GM19193 (cell line): ENCODE results near the gene DPPA5.
A peak's percentile ranks its signal among the peaks of the same experiment; 100 is the strongest.

ENCODE experiments used
- POLR2A ChIP-seq: IDR thresholded peaks from 4 replicates; pipeline ENCODE4 v1.6.1; 2011; ENCODE audit not compliant: insufficient read depth, insufficient read length; ENCODE audit errors: extremely low read depth

DPPA5 gene, protein sequence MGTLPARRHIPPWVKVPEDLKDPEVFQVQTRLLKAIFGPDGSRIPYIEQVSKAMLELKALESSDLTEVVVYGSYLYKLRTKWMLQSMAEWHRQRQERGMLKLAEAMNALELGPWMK

DNA sequence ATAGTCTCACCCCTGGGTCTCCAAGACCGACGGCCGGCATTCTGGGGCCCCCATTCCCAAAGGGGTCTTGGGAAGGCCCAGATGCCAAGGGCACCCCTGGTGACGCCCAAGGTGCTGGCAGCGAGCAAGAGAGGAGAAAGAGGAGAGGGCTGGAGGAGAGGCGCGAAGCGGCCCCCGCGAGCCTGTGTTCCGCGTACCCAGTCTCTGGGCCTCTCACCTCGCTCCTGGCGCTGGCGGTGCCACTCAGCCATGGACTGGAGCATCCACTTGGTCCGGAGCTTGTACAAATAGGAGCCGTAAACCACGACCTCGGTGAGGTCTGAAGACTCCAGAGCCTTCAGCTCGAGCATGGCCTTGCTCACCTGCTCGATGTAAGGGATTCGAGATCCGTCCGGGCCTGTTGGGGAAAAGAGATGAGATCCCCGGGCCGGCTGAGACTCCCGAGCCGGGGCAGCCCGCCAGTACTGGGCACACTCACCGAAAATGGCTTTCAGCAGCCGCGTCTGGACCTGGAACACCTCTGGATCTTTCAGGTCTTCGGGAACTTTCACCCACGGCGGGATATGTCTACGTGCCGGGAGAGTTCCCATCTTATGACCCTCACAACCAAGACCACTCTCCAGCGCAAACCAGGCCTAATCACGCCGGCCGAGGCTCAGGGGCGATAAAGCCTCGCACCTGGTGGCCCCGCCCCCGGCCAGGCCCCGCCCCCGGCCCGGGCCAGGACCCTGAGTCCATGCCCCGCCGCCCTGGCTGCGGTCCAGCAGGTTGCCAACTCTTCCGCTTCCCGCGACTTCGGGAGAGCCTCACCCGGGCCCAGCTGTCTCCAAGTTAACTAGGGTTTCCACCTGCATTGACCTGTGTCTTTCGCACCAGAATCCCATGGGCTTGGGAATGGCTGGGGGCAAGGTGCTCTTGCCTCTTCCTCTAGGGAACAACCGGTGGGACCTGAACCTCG, at the start of gene DPPA5:
Gene DPPA5, minus strand, starts transcription at position 641 of the 958 bp plus-strand sequence. Its CDS starts 51 bp downstream, at position 590.
- no peak for TF ChIP-seq POLR2A

DNA sequence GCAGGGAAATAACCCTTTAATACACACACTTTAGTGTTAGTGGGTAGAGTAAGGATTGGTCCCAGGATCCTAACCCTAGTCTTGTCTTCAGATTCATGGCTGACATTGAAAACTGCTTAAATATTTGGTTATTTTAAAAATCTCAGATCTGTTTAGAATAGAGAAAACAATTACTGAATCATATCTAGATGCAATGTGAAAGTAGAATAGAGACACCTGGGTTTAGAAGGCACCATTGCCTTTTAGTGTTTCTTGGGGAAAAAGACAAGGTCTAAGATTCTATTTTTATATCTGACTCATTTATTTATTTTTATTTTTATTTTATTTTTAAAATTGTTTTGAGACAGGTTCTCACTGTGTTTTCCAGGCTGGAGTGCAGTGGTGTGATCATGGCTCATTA, 46.6 kb upstream of the DPPA5 start:
- TF ChIP-seq POLR2A = no peak

DNA sequence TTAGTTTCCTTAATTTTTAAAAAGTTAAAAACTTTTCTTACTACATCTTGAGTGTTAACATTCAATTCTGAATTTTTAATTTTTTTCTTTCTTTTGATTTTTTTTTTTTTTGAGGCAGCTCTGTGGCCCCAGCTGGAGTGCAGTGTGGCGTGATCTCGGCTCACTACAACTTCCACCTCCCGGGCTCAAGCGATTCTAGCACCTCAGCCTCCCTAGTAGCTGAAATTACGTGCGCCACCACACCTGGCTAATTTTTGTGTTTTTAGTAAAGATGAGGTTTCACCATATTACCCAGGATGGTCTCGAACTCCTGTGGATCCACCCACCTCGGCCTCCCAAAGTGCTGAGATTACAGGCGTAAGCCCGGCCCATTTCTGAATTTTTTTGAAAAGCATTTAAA, 41.8 kb upstream of the DPPA5 start:
- TF ChIP-seq POLR2A = no peak

DNA sequence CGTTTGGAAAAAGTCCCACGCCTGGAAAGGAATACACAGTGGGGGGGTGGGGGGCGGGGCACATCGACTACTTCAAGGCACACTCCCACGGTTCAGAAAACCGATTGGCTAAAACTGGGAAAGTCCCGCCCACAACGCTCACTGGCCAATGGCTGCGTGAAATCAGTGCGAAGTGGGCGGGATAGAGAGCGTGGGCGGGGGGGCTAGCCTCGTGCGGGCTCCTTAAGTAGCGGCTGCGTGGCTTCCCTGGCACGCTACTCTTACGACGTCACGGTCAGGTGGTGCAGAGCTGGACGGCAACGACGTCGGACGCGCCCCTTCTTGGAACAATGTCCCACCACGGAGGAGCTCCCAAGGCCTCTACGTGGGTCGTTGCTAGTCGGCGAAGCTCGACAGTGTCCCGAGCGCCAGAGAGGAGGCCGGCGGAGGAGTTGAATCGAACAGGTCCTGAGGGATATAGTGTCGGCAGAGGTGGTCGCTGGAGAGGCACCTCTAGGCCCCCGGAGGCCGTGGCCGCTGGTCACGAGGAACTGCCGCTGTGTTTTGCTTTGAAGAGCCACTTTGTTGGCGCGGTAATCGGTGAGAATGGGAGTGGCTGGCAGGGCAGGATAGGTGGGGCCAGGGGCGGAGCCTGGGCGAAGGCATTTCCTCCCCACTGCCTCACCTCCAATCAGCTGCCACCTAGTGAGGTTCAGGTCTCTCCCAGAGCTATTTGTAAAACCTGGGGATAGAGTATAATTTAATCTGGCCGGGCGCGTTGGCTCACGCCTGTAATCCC, 40.7 kb upstream of the DPPA5 start, which contains the start of gene DDX43:
Gene DDX43, plus strand, starts transcription at position 252 of the 778 bp plus-strand sequence. Its CDS starts 78 bp downstream, at position 330.
- no peak for TF ChIP-seq POLR2A

DNA sequence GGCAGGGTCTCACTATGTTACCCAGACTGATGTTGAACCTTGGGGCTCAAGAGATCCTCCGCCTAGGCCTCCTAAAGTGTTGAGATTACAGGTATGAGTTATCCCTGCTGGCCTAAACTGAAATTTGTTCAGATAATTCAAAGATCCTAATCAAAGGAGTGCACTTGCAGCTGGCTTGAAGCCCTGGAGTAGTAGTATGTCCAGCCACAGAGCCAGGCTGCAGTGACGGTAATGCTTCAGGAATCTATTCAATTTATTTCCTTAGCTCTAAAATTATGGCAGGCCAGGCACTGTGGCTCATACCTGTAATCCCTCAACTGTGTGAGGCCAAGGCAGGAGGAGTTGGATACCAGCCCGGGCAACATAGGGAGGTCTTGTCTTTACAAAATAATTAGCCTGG, 39.2 kb upstream of the DPPA5 start:
- no peak for TF ChIP-seq POLR2A

DNA sequence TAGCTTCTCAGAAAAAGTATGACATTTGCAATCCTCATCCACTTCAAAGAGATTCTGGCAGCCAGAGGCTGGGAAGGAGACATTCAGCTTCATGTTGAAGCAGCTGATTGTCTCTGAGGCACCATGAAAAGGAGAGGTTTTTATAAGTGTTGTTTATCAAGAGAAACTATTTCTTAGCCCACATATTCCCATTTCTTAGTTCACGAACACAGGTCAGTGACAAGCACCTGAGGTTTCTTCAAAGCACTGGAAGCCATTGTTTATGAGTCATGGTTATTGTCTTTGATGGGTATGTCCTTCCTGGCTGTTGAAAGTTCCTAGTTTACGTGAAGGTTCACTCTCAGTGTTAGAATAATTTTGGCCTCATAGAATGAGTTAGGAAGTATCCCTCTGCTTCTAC, 37.6 kb upstream of the DPPA5 start:
- no peak for TF ChIP-seq POLR2A

DNA sequence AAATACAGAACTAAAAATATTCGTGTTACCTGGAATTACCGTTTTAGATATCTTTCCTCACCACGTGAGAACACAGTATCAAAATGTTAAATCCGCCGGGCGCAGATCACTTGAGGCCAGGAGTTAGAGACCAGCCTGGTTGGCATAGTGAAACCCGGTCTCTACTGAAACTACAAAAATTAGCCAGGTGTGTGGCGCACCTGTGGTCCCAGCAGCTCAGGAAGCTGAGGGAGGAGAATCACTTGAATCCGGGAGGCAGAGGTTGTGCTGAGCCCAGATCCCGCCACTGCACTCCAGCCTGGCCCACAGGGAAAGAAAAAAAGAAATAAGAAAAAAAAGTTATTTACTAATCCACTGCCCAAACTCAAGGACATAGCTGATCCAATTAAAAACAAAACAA, 35.8 kb upstream of the DPPA5 start:
- TF ChIP-seq POLR2A = no peak

DNA sequence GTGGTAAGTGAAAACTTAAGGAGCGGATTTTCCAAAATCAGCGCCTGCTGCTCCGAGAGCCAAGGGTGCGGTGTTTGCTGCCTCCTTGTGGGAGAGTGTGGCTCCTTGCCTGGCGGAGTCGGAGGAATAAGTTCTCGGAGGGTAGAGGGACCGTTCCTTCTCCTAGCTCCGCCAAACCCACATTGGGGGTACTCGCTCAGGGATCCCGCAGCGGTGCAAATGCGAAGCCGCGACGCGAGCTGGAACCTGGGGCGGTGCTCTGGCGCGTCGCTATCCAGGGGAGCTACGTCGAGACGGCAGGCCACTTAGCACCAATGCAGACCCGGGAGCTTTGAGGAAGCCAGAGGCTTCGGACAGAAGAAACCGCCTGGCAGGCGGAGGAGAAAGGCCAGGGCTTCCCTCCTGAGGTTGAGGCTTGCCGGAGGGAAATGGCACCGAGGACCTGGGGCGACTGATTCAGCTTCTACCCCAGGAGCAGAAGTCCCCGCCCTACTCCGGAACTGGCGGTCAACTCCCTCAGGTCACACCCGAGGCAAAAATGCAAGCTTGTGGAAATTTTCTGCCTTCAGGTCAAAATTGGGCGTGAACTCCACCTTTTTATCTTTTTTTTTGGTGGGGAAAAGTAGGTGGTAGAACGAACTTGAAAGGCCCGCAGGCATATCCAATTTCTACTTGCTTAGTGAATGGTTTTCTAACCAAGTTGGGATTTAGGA, 34.9 kb upstream of the DPPA5 start:
- TF ChIP-seq POLR2A = peak; percentile 42

DNA sequence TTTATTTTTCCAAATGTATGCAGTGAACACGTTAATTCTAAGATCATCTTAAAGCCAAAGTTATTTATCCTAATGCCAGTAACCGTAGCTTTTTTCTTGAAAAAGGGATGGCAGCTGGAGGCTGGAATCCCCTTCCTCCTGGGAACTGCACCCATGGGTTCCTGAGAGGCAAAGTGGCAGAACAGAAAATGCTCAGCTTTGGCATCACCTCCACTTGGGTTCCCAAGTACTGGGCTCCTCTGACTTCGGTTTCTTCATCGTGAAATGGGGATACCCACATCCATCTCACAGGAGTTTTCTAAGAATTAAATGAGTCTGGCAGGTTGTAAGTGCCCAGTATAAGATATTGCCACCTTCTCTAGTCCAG, 34.3 kb upstream of the DPPA5 start:
- no peak for TF ChIP-seq POLR2A

DNA sequence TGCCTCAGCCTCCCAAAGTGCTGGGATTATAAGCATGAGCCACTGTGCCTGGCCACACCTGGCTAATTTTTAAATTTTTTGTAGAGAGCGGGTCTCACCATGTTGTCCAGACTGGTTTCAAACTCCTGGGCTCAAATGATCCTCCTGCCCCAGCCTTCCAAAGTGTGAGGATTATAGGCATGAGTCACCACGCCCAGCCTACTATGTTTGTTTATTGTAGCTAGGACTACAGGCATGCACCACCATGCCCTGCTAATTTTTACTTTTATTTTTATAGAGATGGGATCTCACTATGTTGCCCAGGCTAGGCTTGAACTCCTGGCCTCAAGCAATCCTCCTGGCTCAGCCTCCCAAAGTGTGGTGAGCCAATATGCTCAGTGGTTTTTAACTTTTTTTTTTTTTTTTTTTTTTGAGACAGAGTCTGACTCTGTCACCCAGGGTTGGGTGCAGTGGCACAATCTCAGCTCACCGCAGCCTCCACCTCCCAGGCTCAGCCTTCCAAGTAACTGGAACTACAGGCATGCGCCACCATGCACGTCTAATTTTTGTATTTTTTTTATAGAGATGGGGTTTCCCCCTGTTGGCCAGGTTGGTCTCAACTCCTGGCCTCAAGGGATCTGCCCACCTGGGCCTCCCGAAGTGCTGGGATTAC, 28.5 kb upstream of the DPPA5 start:
- no peak for TF ChIP-seq POLR2A

DNA sequence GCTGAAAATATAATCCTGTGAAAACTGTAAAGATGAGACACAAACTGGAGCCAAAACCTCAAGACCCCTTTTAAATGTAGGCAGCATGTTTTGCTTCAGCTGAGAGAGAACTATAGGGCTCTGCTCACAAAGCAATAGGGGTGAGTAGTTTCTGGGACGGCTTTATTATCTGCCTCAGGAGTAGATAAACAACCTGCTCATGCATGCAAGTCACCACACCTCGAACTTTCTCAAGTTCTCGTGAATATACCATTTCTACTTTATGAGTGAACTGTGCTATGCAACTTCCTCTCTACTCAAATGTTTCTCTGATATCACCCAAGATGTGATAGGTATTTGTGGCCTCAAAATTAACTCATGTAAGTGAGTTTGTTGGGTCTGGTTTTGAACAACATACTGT, 23.1 kb upstream of the DPPA5 start:
- TF ChIP-seq POLR2A = no peak

DNA sequence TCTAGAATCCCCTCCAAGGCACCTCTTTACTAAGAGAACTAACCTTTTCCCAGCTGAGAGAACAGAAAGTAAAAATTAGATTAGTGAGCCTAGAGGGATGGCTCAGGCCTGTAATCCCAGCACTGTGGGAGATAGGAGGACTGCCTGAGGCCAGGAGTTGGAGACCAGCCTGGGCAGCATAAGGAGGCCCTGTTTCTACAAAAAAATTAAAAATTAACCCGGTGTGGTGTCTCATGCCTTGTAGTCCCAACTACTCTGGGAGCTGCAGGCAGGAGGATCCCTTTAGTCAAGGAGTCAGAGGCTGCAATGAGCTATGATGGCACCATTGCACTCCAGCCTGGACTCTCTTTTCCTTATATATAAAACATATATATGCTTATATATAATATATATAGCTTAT, 21.1 kb upstream of the DPPA5 start:
- no peak for TF ChIP-seq POLR2A

DNA sequence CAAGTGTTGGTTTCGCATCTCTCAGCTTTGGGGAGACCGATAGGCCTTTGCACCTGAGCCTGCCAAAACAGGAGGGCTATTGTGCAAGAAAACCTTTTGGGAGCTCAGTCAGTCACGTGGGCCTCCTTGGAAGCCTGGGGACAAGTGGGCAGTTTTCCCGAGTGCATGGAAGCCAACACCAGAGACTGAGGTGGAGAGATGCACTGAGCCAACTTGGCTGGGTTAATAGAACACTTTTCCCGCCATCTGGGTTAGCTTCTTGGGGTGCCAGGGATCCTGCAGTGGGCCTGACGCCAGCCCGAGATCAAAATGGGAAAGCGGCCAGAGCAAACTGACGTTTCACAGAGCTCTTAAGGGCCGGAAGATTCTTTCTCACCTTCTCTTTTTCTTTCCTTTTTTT, 18.4 kb upstream of the DPPA5 start:
- TF ChIP-seq POLR2A = no peak

DNA sequence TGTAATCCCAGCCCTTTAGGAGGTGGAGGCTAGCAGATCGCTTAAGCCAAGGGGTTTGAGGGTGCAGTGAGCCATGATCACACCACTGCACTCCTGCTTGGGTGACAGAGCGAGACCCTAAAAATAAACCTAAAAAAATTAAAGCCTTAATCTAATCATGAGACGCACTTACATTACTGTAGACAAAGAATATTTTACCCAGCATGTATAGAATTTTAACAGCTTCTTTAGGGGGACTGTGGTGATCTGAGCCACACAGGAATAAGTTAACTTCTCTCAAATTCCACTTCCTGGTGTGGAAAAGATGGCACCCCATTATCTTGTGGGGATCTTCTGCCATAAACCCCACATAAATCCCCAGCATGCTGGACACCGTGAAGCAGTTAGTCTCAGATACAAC, 17.9 kb upstream of the DPPA5 start:
- TF ChIP-seq POLR2A = no peak
